Stimulated activated CD8-positive, alpha-beta memory T cell treated with anti-CD3 and anti-CD28 coated beads, Interleukin-7, amount 100 ng/mL, for 24 hours (primary cell): Measurements from ENCODE around the gene MRI1.
A peak's percentile ranks its signal among the peaks of the same experiment; 100 is the strongest.

Experiments used
- DNase-seq: peaks from one replicate; pipeline ENCODE4 v3.0.0-alpha.2; 2020; ENCODE audit warnings: low read depth

Gene MRI1

DNA sequence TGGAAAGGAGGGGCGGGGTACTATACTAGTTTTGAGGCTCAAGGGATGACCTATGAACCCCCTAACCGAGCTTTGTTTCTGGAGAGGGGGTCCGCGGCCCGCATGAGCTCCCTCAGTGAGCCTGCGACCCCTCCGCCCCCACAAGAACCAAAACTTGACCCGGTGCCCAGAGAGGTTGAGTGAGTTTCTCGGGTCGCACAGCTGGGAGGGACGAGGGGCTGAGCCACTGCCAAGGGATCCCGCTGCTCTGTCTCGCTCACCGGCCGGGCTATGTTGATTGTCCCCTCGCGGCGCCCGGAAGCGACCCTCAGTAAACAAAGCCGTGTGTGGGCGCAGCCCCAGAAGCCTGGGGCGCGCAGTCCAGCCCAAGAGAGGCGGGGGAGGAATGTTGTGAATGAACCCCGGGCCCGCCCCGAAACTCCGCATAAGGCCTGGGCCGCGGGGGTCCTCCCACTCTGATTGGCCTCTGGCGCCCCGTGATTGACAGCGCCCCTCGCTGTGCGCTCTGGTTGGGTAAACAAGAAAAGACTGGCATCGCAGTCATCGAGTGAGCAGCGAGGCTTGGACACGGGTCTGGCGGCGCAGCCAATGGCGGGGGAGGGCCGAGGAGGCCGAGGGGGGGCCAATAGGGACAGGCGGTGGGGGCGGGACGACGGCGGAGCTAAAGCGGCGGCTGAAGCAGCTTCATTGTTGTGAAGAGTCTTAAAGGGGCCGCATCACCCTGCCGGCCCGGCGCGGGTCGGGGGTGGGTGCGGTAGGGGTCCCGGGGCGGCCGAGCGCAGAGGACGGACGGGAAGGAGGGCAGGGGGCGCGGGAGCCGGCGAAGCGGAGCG lies 30.7 kb downstream of the MRI1 start, which contains the start of gene ZSWIM4:
ZSWIM4 (plus strand) TSS at position 687 of the 833 bp plus-strand sequence. CDS start 206 bp downstream, outside the sequence.
- DNase-seq = peak; percentile 88

- no peak for DNase-seq
Observed at GRCh38 chr19:13795595-13796300, 31.4 kb downstream of the MRI1 start.

GRCh38 chr19:13796301-13797057 lies 32.2 kb downstream of the MRI1 start:
- DNase-seq = no peak

- no peak for DNase-seq
Observed at GRCh38 chr19:13797058-13797440, 32.7 kb downstream of the MRI1 start.

- DNase-seq = no peak
Observed at GRCh38 chr19:13797870-13798269, 33.5 kb downstream of the MRI1 start.

- no peak for DNase-seq
Observed at GRCh38 chr19:13799669-13800068, 35.3 kb downstream of the MRI1 start.

- no peak for DNase-seq
Observed at GRCh38 chr19:13803038-13803437, 38.7 kb downstream of the MRI1 start.

DNA sequence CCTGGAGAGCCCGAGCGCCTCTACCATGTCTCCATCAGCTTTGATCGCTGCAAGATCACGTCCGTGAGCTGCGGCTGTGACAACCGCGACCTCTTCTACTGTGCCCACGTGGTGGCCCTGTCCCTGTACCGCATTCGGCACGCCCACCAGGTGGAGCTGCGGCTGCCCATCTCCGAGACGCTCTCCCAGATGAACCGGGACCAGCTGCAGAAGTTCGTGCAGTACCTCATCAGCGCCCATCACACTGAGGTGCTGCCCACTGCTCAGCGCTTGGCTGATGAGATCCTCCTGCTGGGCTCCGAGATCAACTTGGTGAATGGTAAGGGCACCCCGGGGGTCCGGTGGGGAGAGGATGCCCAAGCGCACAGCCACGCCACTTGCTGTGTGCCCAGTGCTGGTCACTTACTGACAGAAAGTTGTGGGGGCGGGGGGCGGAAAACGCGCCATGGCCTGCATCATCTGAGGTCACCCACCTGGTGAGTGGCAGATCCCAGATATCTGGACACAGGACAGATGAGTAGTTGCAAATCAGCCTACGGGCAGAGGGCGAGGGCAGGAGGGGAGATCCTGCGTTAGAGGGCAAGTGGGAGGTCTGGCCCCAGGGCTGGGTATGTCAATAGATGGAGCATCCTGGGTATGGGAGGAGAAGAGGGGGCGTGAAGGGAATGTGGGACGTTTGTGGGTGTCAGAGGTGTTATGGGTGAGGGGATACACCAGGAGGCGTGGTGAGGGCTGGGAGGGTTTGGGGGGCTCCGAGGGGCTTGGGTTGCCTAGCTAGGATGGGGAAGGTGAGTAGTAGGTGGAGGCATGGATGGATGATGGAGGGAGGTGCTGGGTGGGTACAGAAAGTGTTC lies 40.7 kb downstream of the MRI1 start:
- DNase-seq = no peak

- no peak for DNase-seq
Observed at GRCh38 chr19:13806728-13807127, 42.4 kb downstream of the MRI1 start.

- DNase-seq = no peak
Observed at GRCh38 chr19:13807421-13808021, 43.2 kb downstream of the MRI1 start.

GRCh38 chr19:13808856-13809255 lies 44.5 kb downstream of the MRI1 start:
- no peak for DNase-seq

GRCh38 chr19:13812544-13812943 lies 48.2 kb downstream of the MRI1 start:
- DNase-seq = no peak

DNA sequence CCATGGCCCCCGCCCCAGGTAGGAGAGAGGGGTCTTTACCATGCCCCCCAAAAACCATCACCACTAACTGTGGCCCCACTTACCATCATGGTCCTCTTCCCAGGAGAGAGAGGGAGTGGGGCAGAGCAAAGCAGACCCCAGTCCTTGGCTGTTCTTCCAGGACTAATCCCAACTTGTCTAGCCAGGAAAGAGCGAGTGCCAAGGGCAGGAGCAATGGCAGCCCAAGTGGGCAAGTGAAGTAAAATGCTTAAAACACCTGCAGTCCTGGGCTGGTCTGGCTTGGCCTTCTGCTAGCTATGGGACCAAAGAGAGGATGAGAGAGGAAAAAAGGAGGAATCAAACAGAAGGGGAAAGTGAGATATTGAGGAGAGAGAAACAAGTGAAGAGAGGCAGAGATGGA lies 48.8 kb downstream of the MRI1 start:
- DNase-seq = no peak

DNA sequence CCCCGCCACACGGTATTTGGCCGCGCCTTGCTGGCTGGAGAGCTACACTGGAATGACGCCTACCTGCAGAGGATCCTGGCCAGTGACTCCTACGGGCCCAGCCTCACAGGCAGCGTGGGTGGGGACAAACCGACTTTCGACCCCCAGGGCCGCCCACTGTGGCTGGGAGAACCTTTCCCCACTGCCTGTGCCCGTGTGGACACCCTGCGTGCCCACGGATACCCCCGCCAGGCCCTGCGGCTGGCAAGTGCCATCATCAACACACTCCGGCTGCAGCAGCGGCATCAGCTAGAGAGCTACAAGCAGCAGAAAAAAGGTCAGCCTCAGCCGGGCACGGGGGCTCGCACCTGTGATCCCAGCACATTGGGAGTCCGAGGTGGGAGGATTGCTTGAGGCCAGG lies 50.2 kb downstream of the MRI1 start:
- no peak for DNase-seq

DNA sequence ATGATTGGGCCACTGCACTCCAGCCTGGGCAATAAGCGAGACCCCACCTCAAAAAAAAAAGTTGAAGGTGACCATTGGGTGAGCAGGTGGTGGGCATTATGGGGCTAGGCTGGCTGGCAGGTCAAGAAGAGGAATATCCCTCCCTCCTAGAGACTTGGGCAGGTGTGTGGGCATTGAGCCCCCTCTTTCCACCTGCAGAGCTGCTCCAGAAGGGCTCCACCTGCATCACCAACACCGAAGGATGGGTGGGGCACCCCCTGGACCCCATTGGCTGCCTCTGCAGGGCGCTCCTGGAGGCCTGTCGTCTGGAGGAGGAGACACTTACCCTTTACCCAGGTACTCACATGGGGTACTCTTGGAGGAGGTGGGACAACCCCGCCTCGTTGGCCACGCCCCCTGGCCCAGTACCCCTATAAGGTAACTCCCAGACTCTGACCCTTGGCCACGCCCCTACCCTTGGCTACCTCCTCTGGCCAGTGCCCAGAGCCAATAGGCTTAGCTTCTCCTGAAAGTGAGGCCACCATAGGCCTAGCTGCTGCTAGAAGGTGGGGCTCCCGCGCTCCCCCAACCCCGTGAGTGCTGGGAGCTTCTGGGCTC lies 52.8 kb downstream of the MRI1 start:
- no peak for DNase-seq

DNA sequence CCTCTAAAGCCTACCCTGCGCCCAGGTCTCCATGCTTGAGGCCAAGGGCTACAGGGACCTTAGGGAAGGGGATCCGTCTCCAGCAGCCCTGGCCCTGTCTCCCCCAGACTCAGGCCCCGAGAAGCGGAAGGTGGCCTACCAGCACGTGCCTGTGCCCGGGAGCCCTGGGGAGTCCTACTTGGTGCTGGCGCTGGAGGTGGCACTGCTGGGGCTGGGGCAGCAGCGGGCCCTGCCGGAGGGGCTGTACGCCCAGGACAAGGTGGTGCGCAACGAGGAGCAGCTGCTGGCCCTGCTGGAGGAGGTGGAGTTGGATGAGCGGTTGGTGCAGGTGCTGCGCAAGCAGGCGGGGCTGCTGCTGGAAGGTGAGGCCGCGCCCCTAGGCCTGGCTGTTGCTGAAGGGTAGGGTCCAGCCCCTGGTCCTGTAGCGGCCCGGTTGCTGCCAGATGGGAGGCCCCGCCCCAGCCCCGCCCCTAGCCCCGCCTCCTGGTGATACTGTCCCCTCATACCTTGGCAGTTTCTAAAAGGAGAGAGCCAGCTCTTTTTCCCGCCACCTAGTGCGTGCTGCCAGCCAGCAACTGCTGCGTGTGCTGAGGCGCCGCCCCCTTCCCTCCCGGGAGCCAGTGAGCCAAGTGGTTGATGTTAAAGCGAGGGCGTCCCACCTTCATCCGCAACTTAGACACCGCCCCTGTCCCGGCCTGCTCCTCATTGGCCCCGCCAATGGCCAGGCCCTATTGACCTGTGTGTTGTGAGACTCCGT lies 53.5 kb downstream of the MRI1 start:
- DNase-seq = no peak

DNA sequence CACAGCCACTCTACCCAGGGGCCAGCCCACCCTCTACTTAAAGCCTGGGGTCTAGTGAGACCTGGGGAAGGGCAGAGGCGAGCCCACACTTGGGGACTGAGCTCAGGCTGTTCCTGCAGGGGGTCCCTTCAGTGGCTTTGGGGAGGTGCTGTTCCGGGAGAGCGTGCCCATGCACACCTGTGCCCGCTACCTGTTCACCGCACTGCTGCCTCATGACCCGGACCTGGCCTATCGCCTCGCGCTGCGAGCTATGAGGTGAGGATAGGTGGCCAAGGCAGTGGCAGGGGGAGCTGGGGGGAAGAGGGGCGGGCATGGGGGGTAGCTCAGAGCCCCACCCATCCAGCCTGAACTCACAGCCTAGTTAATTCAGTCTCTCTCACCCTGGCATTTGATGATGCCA lies 54.9 kb downstream of the MRI1 start:
- no peak for DNase-seq

DNA sequence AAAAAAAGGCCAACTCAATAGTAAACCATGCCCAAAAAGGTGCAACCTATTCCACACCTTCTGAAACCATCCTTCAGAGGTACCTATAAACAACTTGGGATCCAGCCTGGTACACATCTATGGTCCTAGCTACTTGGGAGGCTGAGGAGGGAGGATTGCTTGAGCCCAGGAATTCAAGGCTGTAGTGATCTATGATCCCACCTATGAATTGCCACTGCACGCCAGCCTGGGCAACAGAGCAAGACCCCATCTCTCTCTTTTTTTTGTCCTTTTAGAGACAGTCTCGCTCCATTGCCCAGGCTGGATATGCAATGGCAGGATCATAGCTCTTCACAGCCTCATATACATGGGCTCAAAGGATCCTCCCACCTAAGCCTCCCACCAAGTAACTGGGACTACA lies 57.0 kb downstream of the MRI1 start:
- no peak for DNase-seq

DNA sequence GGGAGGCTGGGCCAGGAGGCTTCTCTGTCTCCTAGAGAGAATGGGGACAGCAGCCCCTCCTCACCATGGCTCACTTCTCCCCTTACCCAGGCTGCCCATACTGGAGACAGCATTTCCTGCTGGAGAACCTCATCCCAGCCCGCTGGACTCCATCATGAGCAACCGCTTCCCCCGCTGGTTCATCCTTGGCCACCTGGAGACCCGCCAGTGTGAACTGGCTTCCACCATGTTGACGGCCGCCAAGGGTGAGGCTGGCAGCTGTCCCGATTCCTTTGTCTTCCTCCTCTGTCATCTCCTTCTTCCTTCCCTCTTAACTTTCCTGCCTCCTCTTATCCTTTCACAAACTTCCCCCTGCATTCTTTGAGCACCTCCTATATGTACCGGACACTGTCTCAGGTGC lies 58.9 kb downstream of the MRI1 start:
- no peak for DNase-seq
